ENCODE data around the gene MIER1.

- TF ChIP-seq CTCF (IDR thresholded peaks at IDR 0.05) = no peak
- no peak for TF ChIP-seq POLR2A (IDR thresholded peaks at IDR 0.05)
Measured at GRCh38 chr1:66951513-66951912, 26.7 kb downstream of the MIER1 start.
